Measurements from ENCODE around the gene SHROOM1.
A peak's percentile ranks its signal among the peaks of the same experiment; 100 is the strongest.

SHROOM1 gene

DNA sequence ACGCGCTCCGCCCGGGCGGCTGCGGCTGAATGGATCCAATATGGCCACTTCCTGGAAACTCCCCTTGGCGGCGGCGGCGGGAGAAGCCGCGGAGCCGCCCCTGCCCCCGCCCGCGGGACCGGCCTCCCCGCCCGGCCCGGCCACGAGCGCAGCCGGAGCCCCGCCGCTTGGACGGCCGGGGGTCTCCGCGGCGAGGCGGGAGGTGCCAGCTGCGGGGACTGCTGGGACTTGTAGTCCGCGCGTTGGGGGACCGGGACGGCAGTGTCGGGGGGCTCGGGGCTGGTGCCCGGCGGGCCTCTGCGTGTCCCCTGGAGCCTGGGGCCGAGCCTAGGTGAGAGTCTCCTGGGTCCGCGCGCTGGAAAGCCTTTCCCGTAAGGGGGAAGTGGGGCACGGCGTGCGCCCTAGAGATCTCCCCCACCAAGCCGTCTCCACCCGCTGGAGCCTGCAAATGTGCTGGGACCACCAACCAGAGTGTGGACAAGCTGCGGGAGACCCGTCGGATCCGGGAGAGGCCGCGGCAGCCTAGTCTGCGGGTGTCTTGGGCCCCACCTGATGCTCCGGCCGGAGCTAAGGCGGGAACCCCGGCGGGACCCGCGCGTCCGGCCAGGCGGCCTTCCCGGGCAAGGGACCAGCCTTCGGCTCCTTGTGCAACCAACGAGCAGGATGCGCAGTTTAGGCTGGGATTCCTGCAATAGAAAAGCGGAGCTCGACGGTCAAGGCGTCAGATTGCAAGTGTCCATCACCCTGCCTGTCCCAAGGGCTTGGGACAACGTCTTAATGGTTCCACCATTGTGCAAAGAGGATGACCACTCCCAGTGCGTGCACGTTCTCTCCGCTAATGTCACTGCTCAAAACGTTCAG lies 53.0 kb downstream of the SHROOM1 start, which contains the start of gene SEPTIN8:
Gene SEPTIN8 (minus strand): TSS at position 31 of the 861 bp plus-strand sequence. CDS start 102 bp downstream, outside the sequence.
- DNase-seq (ENCODE audit: low spot score): peak; percentile 40

DNA sequence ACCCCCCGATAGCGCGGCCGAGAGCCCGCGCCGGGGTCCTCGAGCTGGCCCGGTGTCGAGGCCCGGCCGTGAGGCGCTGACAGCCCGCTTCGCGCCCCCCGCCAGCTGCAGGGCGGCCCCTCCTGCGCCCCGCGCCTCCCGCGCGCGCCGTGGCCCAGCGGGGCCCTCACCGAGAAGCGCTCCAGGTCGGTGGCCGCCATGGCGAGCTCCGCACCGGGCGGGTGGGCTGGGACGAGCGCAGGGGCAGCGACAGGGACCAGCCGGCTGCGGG lies 53.6 kb downstream of the SHROOM1 start:
- no peak for DNase-seq (ENCODE audit: low spot score)

- peak; percentile 42 for DNase-seq (ENCODE audit: low spot score)
Observed at GRCh38 chr5:132776131-132776937, 54.1 kb downstream of the SHROOM1 start.

- peak; percentile 44 for DNase-seq (ENCODE audit: low spot score)
Observed at GRCh38 chr5:132775476-132775961, 54.9 kb downstream of the SHROOM1 start.

- no peak for DNase-seq (ENCODE audit: low spot score)
Observed at GRCh38 chr5:132774896-132775295, 55.6 kb downstream of the SHROOM1 start.

GRCh38 chr5:132774406-132774805 lies 56.0 kb downstream of the SHROOM1 start:
- DNase-seq (ENCODE audit: low spot score): no peak

DNA sequence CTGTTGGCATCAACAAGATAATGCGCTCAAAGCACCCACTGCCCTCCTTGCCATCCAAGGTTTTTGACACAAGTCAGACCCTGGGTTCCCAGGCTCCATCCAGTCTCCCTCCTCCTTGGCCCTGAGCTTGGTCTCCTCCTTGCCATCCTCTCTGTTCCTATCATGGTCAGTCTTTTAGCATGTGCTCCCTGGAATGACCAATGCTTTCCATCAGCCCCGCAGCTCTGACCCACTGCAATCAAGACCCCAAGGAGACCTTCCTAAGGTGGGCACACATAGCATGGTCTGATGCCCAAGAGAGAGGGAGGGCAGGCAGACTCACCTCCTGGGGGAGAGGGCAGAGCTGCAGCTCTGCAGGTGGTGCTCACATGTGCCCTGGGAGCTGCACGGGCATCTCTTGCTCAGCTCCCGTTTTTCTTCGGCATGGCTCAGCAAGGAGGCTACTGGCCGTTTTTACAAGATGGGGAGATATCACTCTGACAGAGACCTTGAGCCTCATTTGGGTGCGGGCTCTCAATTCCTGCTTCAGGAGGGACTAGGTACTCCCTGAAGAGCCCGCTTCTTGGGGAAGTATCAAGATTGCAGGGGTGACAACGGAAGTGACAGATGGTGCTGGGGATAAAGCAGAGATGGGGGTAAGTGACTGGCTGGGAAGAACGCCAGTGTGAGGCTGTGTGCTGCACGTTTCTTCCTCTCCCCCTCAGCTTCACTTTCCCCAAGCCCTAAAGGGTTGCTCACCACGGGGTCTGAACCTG lies 56.7 kb downstream of the SHROOM1 start:
- DNase-seq (ENCODE audit: low spot score): no peak

- no peak for DNase-seq (ENCODE audit: low spot score)
Observed at GRCh38 chr5:132773114-132773513, 57.3 kb downstream of the SHROOM1 start.

DNA sequence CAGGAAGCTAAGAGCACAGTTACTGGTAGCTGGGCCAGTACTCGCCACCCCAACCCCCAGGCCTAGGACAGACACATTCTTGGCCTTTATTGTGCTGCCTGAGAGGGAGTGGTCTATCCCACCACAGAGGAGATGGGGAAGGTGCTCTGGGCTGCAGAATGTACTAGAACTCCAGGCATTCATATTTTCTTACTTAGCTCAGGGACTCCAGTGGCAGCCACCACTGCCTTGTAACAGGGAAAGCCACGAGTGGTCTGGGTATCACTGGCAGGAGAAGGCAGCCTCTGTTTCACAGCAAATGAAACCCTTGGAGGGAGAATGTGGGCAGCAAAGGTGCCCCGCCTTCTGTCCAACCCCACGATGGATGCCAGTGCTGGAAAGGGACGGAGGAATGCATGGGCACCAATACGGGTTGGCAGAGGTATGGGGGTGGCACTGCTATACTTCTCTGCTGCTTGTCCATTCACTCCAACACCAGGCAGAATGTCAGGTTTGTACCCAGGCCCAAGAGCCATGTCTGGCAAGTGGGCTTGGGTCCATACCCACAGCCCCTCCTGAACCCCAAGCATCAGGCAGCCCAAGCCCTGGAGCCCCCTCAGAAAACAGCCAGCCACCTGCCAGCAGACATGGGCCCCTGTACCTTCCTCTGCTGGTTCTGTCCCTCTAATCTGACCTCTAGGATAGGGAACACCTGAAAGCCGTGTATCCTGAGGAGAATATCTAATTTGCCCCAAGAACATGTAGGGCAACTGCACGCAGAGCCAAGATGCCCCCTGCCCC lies 58.0 kb downstream of the SHROOM1 start:
- DNase-seq (ENCODE audit: low spot score): no peak
